WI38 (cell line): ENCODE measurements around the gene ZMIZ1.

ENCODE experiments used
- H3K4me3 ChIP-seq: 2 replicates; pipeline ENCODE4 v1.5.1; 2011; ENCODE audit warnings: low read depth, mild to moderate bottlenecking, control low read depth, low read length
- TF ChIP-seq, protein P1 (sequence below): IDR thresholded peaks from 2 replicates; pipeline ENCODE4 v1.5.1; 2012; ENCODE audit warnings: low read depth, mild to moderate bottlenecking, control low read depth, low read length

The ZMIZ1 gene

GRCh38 chr10:79138449-79139123, 69.8 kb downstream of the ZMIZ1 start:
- no peak overlapping the region for H3K4me3 ChIP-seq
- TF ChIP-seq, protein P1, sequence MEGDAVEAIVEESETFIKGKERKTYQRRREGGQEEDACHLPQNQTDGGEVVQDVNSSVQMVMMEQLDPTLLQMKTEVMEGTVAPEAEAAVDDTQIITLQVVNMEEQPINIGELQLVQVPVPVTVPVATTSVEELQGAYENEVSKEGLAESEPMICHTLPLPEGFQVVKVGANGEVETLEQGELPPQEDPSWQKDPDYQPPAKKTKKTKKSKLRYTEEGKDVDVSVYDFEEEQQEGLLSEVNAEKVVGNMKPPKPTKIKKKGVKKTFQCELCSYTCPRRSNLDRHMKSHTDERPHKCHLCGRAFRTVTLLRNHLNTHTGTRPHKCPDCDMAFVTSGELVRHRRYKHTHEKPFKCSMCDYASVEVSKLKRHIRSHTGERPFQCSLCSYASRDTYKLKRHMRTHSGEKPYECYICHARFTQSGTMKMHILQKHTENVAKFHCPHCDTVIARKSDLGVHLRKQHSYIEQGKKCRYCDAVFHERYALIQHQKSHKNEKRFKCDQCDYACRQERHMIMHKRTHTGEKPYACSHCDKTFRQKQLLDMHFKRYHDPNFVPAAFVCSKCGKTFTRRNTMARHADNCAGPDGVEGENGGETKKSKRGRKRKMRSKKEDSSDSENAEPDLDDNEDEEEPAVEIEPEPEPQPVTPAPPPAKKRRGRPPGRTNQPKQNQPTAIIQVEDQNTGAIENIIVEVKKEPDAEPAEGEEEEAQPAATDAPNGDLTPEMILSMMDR: no peak

GRCh38 chr10:79139124-79139835, 70.5 kb downstream of the ZMIZ1 start:
- TF ChIP-seq, protein P1: no peak
- no peak overlapping the region for H3K4me3 ChIP-seq

DNA sequence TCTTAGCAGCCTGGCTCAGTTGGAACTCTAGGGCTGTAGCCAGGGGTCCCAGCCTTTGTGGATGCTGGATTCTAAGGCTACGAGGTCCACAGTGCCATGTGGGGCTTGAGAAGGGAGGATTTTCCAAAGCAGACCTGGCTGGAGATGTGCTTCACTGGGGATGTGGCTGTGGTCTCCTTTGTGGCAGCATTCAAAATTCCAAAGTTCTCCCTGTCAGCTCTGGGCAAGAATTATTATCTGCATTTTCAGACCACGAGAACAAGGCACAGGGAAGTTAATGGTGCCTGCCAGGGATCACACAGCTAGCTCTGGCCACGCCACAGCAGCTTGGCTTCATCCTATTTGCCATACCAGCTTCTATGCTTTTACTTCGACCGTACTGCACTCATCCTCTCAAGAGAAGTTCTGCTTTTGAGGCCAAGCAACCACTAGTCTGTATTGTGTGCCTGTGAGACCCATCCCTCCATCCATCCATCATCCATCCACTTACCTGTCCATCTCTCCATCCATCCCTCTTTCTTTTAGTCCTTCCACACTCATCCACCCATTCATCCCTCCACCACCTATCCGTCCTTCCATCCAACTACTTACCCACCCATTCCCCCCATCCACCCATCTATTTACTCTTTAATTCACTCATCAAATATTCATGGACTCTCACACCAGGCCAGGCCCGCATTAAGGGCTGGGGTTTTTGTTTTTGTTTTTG, 71.5 kb downstream of the ZMIZ1 start:
- H3K4me3 ChIP-seq: no peak overlapping the region
- TF ChIP-seq, protein P1: no peak

- H3K4me3 ChIP-seq: no peak overlapping the region
- TF ChIP-seq, protein P1: no peak
These were observed 72.1 kb downstream of the ZMIZ1 start for GRCh38 chr10:79140855-79141254.

DNA sequence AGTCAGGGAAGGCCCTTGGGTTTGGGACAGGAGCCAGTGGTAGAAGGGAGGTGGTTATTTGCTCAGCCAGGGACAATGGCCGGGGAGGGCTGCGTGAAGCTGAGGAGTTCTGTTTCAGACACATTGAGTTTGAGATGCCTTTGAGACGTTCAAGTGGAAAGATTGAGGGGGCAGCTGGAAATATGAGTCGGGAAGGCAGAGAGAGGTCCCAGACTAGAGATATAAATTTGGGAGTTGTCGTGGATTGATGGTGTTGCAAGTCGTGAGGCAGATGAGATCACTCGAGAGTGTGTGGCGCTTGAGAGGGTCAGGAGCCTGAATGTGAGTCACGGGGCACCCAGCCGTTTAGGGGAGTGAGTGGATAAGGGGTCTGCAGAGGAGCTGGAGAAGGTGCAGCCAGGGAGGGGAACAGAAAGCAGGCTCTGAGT, 73.3 kb downstream of the ZMIZ1 start:
- TF ChIP-seq, protein P1: no peak
- no peak overlapping the region for H3K4me3 ChIP-seq

DNA sequence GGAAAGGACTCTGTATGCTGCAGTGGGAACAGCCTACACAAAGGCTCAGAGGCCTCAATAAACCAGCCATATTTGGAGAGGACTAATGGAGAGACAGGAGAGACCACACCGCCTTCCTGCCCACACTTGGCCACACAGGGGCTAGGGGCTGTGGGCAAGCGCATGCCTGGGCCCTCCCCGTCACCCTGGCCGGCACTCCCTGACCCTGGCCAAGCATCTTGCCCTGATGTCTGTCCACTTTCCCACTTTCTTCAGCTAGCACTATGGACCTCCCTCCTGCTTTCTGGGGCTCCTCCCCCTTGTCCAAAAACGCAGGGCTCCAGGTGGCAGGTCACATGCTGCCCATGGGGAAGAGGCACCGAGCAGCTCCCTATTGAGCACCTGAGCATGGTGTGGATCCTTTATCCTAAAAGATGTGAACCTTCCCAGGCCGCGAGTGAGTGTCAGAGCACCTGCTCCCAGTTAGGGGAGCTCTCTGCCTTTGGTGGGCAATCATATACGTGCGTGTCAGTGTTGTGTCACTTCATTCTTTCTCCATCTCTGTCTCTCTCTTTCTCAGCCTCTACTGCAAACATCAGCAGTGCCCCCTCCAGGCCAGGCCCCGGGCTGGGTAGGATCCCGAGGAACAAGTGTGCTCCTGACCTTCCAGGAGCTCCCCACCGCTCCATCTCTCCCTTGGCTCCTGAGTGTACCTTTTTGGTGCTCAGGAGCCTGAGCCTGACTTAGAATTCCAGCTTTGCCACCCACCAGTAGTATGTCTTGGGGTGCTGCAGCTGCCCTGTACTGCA, 74.0 kb downstream of the ZMIZ1 start:
- TF ChIP-seq, protein P1: no peak
- no peak overlapping the region for H3K4me3 ChIP-seq
